Gastroesophageal sphincter (tissue), 3 donors: ENCODE measurements around the gene XYLT1.

Experiments
- CTCF ChIP-seq, 4 experiments: fragments of 200-600 bp in 2 of 4; fragments of 450-650 bp in 2 of 4; sonication (generic) in 1 of 4; IDR thresholded peaks; one replicate each; pipeline ENCODE4 v1.5.1; 2017 to 2019; ENCODE audit warnings: antibody characterized with exemption in 4 of 4, mild to moderate bottlenecking in 2 of 4, moderate library complexity in 2 of 4
- EP300 ChIP-seq: sonication (generic); formaldehyde crosslinking; IDR thresholded peaks from one replicate; pipeline ENCODE4 v1.6.1; 2017; ENCODE audit warnings: antibody characterized with exemption, mild to moderate bottlenecking
- POLR2A ChIP-seq, 2 donors: fragments of 450-650 bp; IDR thresholded peaks; one replicate each; pipeline ENCODE4 v1.6.1; 2017; ENCODE audit warnings: antibody characterized with exemption in 2 of 2, mild to moderate bottlenecking in 2 of 2, moderate library complexity in 1 of 2
- POLR2AphosphoS5 ChIP-seq: sonication (generic); formaldehyde crosslinking; IDR thresholded peaks from one replicate; pipeline ENCODE4 v1.6.1; 2017; ENCODE audit warnings: antibody characterized with exemption

- TF ChIP-seq POLR2A (IDR thresholded peaks at IDR 0.05) (no peak), CTCF (IDR thresholded peaks at IDR 0.05) (no peak), EP300 (no peak), POLR2AphosphoS5 (no peak)
Measured at GRCh38 chr16:17270111-17270510, 200.6 kb downstream of the XYLT1 start.
